GM21528 (cell line): Measurements from ENCODE around the gene CCL20.
"Not testable (repeated sequence)": the region's sequence is repeated elsewhere in the genome, so short reads cannot be mapped to it uniquely, and the experiment has no call there.

Experiments
- ATAC-seq: cut with Tn5 transposase; IDR thresholded peaks from one replicate; pipeline ENCODE4 v1.9.1; 2021; ENCODE audit warnings: mild to moderate bottlenecking, moderate library complexity; ENCODE audit not compliant: unreplicated experiment, low FRiP score

The CCL20 gene, protein sequence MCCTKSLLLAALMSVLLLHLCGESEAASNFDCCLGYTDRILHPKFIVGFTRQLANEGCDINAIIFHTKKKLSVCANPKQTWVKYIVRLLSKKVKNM

DNA sequence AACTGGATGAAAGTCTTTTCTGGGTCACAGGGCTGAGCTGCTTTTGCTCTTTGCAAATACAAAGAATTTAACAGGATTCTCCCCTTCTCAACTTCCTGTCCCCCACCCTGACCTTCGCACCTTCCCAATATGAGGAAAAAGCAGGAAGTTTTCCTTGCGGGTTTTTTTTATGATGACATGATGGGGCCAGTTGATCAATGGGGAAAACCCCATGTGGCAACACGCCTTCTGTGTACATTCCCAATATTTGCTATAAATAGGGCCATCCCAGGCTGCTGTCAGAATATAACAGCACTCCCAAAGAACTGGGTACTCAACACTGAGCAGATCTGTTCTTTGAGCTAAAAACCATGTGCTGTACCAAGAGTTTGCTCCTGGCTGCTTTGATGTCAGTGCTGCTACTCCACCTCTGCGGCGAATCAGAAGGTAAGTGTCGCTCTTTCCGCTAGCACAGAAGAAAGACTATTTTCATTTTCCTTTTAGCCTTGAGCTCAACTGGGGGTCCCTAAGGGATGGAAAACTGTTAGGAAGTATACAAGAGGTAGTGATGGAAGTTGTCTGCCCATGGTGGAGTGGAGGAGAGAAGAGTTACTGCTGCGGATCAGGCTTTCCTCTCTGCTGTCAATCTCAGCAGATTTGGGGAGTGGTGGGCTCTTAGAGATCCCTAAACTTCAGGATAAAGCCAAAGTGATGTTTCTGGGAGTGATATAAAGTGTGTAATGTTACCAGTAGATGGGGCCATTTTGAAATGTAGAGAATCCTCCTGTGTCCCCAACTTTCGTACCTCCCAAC, at the start of gene CCL20:
Gene CCL20 (plus strand): TSS at position 281 of the 792 bp plus-strand sequence. CDS start 70 bp downstream, at position 351.
- no peak for ATAC-seq

DNA sequence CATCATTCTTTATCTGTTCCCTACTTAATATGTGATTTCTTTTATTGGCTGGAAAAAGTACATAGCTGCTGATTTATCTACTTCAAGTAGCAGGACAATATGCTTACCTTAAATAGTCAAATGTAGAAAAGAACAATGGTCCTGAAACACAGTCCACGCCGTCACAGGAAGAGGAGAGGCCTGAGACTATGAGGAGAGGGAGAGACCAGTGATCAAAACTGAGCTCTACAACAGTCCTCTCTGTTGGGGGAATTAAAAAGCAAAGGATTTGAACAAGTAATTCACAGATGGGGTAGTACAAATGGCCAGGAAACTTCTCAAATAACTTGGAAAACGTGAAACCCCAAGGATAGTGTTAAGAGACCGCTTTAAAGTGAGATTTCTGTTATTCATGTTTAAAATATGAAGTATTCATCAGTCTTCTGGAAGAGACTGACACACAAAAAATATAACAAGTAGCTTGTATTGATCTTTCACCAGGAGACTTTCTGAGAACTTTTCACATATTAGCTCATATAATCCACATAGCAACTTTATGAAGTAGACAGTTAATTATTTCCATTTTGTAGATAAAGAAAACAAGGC, 47.8 kb upstream of the CCL20 start:
- ATAC-seq, result peak; percentile 17

DNA sequence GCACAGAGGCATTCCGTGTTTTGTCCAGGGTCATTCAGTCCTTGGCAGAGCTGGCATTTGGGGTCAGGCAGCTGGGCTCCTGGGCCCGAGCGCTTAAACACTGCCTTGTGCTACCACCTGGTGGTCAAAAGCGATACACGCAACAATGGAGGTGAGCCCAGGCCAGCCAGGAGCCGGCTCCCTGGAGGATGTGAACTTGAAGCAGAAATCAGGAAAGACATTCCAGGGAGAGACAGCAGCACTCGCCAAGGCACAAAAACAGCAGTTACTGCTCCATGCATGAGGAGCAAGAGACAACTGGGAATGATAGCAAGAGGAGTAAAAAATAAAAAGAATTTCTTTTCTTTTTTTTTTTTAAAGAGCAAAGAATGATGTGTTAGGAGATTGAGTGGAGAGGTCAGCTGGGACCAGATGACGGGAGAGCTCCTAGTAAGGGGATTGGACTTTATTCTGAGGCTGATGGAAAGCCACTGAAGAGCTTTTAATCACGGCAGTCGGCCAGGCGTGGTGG, 47.2 kb upstream of the CCL20 start:
- peak; percentile 96 for ATAC-seq

DNA sequence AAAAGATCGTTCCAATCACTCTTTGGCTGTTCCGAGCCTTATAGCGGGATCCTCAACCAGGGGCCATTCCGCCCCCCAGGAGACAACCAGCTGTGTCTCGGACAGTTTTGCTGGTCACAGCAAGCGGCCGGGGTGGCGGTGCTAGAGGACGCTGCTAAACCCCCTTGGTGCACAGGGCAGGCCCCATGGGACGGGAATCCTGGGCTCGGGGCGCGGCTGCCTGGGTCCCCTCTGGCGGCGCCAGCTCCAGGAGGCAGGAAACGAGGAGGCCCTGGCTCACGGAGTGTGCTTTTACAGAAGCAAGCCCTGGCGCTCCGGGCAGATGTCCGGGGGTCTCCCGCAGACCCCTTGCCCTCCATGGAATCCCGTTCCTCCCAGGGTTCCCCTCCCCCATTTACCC, 45.8 kb upstream of the CCL20 start:
- no peak for ATAC-seq

DNA sequence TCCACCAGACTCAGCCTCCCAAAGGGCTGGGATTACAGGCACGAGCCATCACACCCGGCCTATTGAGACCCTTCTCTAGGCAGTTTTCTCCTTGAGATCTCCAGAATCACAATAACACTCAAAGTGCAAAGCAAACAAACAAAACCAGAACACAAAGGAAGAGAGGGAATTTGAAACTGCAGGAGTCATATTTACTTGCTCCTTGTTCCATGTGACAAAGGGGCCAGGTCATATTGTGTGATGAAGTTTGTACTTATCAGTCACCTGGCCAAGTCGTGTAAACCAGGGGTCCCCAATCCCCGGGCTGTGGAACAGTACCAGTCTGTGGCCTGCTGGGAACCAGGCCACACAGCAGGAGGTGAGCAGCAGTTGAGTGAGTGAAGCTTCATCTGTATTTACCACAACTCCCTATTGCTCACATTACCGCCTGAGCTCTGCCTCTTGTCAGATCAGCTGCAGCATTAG, 41.4 kb upstream of the CCL20 start:
- ATAC-seq, result no peak

DNA sequence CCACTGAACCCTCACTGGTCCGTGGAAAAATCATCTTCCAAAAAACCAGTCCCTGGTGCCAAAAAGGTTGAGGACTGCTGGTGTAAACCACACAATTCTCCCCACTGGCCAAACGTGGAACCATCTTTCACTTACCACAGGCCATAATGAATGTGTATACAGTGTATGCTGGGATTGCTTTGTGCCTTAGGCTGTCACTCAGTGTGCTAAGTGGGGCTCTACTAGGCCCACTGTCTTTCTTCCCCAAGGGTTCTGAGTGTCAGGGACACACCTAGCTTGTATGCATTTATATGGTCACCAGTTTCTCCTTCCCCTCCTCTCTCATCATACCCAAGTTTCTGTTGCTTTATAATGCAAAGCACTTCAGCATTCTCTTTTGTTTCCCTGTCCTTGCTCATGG, 40.7 kb upstream of the CCL20 start:
- ATAC-seq, result no peak

DNA sequence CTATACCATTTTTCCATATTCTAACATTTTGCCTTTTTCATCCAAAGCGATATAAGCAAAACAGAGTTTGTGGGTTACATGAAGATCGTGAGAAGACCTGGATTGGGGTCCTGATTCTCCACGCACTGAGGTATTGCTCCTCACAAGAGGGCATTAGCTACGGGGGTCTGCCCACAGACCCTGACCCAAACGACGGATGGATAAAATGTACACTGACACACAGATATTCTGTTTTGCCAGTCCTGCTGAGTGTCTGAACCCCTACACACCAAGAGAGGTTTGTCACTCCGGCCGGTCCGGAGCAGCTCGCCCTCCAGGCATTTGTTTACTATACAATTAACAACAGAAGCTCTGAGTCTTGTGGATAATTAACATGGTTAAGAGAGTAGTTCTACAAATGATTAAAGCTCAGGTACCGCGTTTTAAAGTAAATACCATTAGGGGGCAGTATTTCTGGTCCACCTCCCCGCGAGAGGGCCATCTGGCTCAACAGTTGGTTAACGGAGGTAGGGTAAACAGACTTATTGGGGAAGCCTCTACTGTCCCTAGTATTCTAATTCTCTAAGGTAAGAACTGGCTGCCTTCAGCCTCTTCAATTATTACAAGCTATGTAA, 39.5 kb upstream of the CCL20 start:
- ATAC-seq, result peak; percentile 63

DNA sequence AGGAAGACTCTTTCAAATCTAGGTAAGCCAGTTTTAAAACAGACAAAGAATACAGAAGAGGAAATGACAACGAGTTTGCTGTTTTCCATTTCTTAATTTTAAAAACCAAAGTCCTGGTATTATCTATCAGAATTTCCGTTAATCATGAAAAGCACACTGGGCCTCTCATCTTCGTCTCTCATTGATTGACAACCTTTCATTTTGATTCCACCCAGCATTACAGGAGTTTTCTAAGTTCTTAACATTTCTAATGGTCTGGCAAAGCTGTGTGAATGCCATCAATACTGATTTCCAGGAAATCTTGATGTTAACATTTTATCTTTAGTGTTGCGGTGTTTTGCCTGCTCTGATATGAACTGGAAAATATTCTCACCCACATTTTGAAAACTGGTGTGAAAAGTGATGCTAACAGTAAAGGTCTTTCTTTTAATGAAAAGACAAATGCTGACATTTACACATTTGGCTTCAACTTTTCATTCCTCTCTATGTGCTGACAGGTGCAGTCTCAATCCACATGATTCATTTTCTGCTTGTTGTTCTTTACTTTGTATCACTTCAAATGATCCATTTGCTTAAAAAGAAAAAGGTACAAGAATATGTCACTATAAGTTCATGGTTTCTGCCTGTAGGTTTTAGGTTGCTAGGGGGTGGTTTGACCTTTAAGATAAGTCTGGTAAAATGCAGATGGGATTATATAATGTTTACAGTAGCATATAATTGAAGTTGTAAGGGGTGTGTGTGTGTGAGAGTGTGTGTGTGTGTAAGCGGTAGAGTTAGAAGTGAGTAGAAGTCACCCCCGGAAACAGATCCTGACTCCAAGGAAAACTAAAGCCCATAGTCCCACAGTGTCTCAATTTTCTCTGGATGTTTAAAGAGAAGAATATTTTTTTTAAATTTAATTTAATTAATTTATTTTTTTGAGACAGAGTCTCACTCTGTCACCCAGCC, 38.5 kb upstream of the CCL20 start:
- ATAC-seq, result no peak

DNA sequence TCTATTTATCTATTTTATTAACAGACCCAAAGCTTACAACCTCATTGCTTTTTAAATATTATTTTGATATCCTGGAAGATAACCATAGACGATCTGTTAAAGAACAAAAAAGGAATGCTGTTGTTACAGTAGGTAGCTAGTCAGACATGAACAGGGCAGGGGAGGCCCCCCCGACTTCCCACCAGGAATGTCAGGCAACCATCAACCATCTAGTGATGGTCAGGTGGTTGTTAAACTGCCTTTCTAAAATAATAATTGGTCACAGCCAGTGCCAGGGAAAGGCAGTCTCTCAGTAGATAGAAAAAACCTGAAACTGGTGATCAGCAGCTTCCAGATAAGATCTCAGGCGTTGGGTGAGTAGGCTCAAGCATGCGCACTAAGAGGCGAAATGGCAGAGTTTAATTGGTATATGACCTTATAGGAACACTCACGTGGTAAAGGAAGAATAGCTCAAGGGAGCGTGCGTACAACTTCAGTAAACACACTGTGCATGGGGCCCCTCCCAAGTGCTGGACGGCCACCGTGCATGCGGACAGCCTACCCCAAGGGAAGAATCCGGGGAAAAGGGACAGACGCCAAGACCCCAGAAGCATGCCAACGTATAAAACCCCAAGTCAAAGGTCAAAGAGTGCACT, 32.5 kb upstream of the CCL20 start:
- ATAC-seq, result no peak

DNA sequence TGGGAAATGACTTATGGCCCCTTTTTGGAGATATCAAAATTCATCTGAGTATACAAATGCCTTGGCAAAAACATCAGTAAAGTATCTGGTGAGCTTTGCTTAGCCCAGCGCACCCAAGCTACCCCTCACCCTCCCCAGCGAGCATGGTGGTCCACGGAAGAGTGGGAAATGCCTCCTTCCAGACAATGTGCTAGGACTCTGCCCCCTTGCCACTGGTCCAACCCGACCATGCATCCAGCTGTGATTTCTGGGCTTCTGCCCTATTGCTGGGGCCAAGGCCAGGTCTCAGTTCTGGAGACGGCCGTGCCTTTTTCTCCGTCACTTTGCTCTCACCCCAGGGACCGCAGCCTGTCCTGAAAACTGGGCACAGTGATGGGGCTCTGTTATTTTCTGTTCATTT, 31.8 kb upstream of the CCL20 start:
- no peak for ATAC-seq

DNA sequence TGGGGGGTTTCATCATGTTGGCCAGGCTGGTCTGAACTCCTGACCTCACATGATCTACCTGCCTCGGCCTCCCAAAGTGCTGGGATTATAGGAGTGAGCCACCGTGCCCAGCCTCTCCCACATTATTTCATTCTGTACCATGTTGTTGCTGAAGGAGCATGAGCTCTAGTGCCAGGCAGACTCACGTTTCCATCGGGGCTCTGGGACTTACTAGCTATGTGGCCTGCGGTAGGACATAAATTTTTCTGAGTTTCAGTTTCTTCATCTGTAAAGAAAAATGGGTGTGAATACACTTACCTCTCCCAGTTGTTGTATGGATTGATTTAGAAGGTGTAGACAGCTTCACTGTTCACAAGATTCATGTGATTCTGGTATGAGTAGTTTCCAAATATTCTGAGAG, 30.8 kb upstream of the CCL20 start:
- peak; percentile 14 for ATAC-seq

DNA sequence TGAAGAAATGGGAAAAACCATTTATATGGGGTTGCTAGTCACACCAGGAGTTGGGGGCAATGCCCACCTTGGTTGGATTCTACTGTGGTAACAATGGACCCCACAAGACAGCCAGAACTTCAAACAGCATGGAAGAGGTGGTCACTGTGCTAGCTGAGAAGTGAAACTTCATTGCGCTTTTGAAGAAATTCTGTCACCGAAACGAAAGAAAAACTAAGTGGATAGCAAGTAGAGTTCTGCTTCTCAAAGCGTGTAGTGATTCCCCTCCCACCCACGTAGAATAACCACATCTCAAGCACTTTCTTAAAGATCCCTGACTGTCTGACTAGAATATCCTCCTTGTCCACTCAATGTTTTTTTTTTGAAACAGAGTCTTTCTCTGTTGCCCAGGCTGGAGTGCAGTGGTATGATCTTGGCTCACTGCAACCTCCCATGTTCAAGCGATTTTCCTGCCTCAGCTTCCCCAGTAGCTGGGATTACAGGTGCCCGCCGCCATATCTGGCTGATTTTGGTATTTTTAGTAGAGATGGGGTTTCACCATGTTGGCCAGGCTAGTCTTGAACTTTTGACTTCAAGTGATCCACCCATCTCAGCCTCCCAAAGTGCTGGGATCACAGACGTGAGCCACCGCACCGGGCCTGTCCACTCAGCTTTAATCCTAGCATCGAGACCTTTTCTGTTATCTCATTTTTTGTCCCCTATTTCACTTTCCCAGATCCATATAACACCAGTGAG, 30.1 kb upstream of the CCL20 start:
- ATAC-seq, result peak; percentile 98

DNA sequence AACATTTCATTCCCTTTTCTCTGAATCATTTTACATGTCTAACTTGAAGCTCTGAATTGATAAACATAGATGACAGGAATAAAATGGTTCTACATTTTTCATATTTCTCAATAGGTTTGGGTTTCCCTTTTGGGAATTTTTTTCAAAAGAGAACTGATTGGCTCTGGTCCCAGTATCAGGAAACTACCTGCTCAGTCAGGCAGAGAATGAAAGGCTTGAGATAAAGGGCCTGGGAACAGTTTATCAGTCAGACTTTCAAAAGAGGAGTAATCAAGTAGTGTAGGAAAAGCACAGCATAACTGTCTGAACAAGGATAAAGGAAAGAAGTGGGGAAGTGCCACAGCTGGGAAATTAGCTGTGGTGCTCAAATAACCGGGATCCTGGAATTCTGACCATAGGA, 28.3 kb upstream of the CCL20 start:
- ATAC-seq, result no peak

DNA sequence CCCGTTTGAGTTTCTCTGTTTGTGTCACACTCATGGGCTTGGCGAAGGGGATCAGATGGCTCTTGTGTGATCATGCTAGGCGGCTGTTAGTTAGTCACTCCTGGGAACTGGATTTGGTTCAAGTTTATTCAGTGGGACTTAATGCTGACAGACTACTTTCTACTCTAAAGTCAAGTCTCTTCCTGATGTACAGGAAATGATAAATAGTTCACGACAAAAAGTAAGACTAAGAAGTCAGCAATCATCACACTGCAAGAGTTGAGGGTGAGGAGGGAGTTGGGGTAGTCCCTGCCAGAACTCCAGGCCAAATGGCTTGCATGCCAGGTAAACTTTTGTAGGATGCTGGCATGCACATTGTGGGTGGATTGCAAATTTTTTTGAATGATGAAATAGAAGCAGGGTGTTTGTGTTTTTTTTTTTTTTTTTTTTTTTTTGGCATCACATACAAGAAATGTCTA, 25.1 kb upstream of the CCL20 start:
- ATAC-seq, result no peak

DNA sequence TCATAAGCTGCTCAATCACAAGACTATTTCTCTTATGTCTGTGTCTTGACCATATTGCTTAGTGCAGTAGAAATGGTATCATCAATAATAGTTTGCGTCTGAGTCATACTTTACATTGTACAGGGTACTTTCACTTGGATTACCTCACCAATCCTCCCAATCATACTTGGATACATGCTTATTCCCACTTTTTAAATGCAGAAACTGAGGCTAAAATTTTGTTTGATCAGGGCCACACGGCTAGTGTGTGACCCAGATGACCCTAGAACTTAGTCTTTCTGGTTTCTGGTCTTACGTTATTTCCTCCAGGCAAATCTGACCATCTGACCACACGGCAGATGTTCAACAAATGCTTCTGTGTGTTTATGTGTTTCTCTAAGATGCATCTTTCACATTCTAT, 23.8 kb upstream of the CCL20 start:
- no peak for ATAC-seq

DNA sequence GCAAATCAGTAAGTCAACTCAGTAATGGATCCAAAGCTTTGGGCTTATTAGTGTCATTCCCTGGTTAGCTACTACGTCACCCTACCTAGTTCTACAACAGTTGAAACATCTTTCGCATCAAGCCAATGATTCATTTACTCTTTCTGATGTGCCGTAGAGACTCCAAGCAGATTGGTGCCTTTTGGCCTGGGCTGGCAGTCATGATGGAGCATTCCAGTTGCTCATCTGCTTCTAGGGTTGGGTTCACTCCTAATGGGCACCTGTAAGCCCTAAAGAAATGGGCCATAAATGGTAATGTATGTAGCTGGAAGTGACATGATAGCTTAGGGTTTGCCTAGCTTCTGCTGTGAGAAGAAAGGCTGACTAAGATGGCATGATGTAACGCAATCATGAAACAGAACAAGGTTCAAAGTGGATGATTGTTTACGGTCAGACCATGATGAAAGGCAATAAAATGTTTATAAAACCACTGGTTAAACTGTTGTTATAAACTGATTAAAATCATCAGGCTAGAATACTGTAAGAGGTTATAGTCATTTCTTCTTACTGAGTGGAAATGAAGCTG, 20.4 kb upstream of the CCL20 start:
- no peak for ATAC-seq

DNA sequence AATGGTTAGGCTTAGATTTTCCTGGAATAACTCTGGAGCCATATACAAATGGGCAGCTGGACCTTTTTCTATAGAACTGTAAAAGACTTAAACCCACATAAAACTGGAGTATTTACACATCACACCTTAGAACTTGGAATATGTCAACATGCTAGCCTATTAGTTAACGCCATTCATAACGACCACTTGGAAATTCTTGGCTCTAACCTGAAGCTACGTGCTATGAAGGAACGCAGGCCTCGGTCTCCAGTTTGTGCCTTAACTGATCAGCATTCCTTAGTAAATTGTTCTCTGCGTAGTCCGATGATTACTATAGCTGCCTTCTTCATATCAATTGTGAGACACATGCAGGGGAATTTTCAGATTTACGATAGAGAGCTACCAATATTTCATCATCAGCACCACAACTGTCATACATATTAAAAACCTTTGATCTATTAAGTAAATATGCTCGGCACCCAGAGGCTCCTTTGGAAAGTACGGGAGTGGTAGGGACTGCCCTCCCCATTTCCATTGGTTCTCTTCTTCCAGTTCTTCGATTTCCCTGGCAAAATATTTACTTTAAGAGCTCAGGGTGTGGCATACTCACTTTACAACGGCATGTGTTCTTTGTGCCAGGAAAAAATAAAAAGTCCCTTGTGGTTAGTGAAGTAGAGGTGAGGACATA, 17.5 kb upstream of the CCL20 start:
- no peak for ATAC-seq

DNA sequence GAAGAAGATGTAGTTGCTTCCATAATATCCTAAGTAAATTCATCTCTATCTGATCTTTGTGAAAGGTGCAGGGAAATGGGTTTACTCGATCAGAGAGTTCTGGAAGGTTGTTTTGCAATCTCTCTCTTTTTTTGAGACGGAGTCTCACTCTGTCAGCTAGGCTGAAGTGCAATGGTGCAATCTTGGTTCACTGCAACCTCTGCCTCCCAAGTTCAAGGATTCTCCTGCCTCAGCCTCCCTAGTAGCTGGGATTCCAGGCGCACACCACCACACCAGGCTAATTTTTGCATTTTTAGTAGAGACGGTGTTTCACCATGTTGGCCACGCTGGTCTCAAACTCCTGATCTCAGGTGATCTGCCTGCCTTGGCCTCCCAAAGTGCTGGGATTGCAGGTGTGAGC, 16.9 kb upstream of the CCL20 start:
- ATAC-seq, result not testable (repeated sequence)
